ENCODE results near the gene NANOGP8. TPM values are rescaled to one million over a fixed set of nuclear protein-coding genes. Genes with fewer than 3 reads are reported as not detected.

The NANOGP8 gene
- total RNA-seq, 4 donors from 2014 or later = 0.63 to 3.3 (median 0.71) TPM; not detected in 1

DNA sequence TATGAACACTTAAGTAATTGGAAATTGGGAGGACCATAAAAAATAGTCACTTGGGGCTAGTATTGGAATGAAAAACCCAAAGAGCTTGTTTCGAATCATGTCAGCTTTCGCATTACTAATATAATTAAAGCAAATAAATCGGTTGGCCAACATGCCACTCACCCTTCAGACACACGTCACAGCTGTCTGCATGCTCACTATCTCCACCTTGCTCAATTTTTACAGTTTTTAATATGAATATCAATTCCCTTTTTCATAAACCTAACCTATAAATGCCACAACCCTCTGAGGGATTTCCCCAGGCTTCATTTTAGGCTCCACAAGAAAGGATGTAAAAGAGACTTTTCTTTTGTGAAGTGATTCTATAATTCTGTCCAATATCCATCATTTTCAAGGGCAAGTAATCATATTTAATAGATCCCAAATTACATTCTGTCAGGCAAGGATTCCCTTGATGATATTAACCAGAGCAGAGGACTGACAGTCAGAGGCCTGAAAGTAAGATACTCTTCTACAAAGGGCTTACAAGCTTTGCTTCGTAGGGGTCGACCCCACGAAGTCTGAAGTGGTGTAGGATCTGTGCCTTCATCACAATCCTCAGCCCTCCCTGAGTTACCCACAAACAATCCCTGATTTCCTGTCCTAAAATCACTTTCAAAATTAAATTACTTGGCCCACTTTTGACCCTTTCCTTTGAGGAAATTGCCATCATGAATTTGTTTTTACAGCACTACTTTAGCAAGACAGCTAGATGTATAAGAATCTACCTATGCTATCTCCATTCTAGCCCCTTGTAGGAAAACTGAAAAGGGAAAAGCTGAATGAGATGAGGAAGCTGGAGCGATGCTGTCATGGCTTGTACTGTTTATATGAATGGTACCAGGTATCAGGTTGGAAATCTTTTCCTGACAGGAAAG, 44.5 kb downstream of the NANOGP8 start:
- Histone ChIP-seq H3K9me3 (no peaks in the 10 kb centered on the region), H3K4me1 (no peaks in the 10 kb centered on the region), H3K27ac (replicated peaks in 1 of 4) (no peak overlapping the region), H3K4me3 (no peak overlapping the region), H3K36me3 (no peaks in the 10 kb centered on the region), H3K27me3 (no peaks in the 10 kb centered on the region)
- 80% methylated on average over 8 of the region's 8 CpGs for WGBS
- no peak for DNase-seq (ENCODE audit: extremely low spot score)
- intact Hi-C loops (cut with DNase I) = no loop called here
- TF ChIP-seq, protein P1, sequence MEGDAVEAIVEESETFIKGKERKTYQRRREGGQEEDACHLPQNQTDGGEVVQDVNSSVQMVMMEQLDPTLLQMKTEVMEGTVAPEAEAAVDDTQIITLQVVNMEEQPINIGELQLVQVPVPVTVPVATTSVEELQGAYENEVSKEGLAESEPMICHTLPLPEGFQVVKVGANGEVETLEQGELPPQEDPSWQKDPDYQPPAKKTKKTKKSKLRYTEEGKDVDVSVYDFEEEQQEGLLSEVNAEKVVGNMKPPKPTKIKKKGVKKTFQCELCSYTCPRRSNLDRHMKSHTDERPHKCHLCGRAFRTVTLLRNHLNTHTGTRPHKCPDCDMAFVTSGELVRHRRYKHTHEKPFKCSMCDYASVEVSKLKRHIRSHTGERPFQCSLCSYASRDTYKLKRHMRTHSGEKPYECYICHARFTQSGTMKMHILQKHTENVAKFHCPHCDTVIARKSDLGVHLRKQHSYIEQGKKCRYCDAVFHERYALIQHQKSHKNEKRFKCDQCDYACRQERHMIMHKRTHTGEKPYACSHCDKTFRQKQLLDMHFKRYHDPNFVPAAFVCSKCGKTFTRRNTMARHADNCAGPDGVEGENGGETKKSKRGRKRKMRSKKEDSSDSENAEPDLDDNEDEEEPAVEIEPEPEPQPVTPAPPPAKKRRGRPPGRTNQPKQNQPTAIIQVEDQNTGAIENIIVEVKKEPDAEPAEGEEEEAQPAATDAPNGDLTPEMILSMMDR (IDR thresholded peaks at IDR 0.05) = no peak

DNA sequence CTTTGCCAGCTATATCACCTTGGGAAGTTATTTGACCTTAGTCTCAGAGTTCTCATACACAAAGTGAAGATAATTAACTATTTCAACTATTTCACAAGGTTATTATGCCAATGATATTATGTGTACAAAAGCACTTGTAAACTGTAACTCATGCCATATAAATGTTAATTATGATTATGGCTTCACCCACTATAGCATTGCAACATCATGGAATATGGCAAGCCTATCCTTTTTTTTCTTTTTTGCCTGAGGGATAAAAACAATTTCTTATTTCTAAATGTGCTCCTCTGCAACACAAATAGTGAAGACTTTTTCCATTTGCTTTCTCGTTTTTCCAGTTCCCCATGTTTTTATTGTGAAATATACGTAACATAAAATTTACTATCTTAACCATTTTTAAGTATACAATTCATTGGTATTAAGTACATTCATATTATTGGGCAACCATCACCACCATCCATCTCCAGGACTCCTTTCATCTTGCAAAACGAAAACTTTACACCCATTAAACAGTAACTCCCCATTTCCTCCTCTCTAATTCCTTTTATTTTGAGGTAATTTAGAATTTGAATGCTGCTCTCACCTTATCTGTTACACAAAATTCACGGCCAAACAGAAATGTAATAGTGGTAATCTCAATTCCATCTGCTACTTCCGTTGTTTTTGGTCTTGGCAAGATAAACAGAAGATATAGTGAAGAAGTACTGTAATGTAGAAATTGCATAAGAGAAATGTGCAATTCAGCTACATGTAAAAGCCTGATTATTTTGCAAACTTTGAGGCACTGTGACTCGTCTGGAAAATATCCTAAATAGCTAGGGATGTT, 46.3 kb downstream of the NANOGP8 start:
- Histone ChIP-seq H3K27ac (replicated peaks in 1 of 4) (no peak overlapping the region), H3K9me3 (no peaks in the 10 kb centered on the region), H3K36me3 (no peaks in the 10 kb centered on the region), H3K4me3 (no peak overlapping the region), H3K27me3 (no peaks in the 10 kb centered on the region), H3K4me1 (no peaks in the 10 kb centered on the region)
- DNase-seq (ENCODE audit: extremely low spot score) = no peak
- intact Hi-C loops (cut with DNase I) = no loop called here
- WGBS = 65% methylated on average over 6 of the region's 6 CpGs
- TF ChIP-seq POLR2AphosphoS5 (IDR thresholded peaks at IDR 0.05) (no peak), EP300 (IDR thresholded peaks at IDR 0.05) (no peak), POLR2A (IDR thresholded peaks at IDR 0.05; ENCODE audit: low read depth) (no peak)
- TF ChIP-seq, protein P1 (IDR thresholded peaks at IDR 0.05) = no peak

Other genes starting within 250 kb of the NANOGP8 start
- gene AQR, start 115.6 kb downstream of the NANOGP8 start, total RNA-seq = 10 to 100 TPM; 14.2 to 18.7 (median 16.8) TPM
- gene ZNF770, start 97.0 kb downstream of the NANOGP8 start, total RNA-seq = 10 to 100 TPM; 18.5 to 23.7 (median 20.2) TPM